HepG2 (cell line): Measurements from ENCODE around the gene FUZ.

ENCODE experiments used
- CTCF ChIP-seq: sonication (generic); formaldehyde crosslinking; IDR thresholded peaks from 2 replicates; pipeline ENCODE4 v1.5.0; 2020; ENCODE audit warnings: mild to moderate bottlenecking, missing genetic modification reagents, moderate library complexity
- ELF4 ChIP-seq: sonication (generic); formaldehyde crosslinking; IDR thresholded peaks from 2 replicates; pipeline ENCODE4 v1.5.0; 2020; ENCODE audit warnings: missing genetic modification reagents, mild to moderate bottlenecking, moderate library complexity, borderline replicate concordance
- GTF2F1 ChIP-seq: fragments of 150-350 bp; IDR thresholded peaks from 2 replicates; pipeline ENCODE4 v1.6.1; 2014; ENCODE audit warnings: low read length
- MXI1 ChIP-seq: IDR thresholded peaks from 3 replicates; pipeline ENCODE4 v1.6.1; 2012; ENCODE audit warnings: low read depth, low read length, inconsistent platforms, borderline replicate concordance
- POLR2AphosphoS5 ChIP-seq: IDR thresholded peaks from 2 replicates; pipeline ENCODE4 v1.6.1; 2012; ENCODE audit warnings: low read depth, low read length
- RAD51 ChIP-seq: fragments of 450-650 bp; IDR thresholded peaks from 2 replicates; pipeline ENCODE4 v1.6.1; 2016; ENCODE audit warnings: borderline replicate concordance
- REST ChIP-seq, 2 experiments: IDR thresholded peaks; 2 replicates each; pipeline ENCODE4 v1.6.1; 2011 to 2012; ENCODE audit warnings: low read length in 2 of 2, borderline replicate concordance in 1 of 2, low read depth in 1 of 2, mild to moderate bottlenecking in 1 of 2, moderate library complexity in 1 of 2
- TAF1 ChIP-seq: sonication (generic); formaldehyde crosslinking; IDR thresholded peaks from 2 replicates; pipeline ENCODE4 v1.4.0; 2020; ENCODE audit warnings: missing genetic modification reagents
- ZNF446 ChIP-seq: sonication (generic); formaldehyde crosslinking; IDR thresholded peaks from 2 replicates; pipeline ENCODE4 v1.5.0; 2020; ENCODE audit warnings: mild to moderate bottlenecking, missing genetic modification reagents
- ZNF570 ChIP-seq: sonication (generic); formaldehyde crosslinking; IDR thresholded peaks from 2 replicates; pipeline ENCODE4 v1.4.0; 2020; ENCODE audit warnings: mild to moderate bottlenecking, missing genetic modification reagents, borderline replicate concordance
- ZNF577 ChIP-seq: sonication (generic); formaldehyde crosslinking; IDR thresholded peaks from 2 replicates; pipeline ENCODE4 v1.4.0; 2020; ENCODE audit warnings: mild to moderate bottlenecking, low read depth, missing genetic modification reagents, borderline replicate concordance
- ZNF660 ChIP-seq: sonication (generic); formaldehyde crosslinking; IDR thresholded peaks from 2 replicates; pipeline ENCODE4 v1.5.1; 2020; ENCODE audit warnings: mild to moderate bottlenecking, low read depth, missing genetic modification reagents, borderline replicate concordance
- ZSCAN29 ChIP-seq: sonication (generic); formaldehyde crosslinking; conservative IDR thresholded peaks from 2 replicates; pipeline ENCODE4 v1.4.0; 2020; ENCODE audit warnings: mild to moderate bottlenecking, missing genetic modification reagents
- TF ChIP-seq, protein P1 (sequence below): sonication (generic); formaldehyde crosslinking; conservative IDR thresholded peaks from 2 replicates; pipeline ENCODE4 v1.4.0; 2020; ENCODE audit warnings: missing genetic modification reagents

- no peak for TF ChIP-seq CTCF
- TF ChIP-seq ELF4: no peak
- no peak for TF ChIP-seq ZNF660 (CRISPR knock-in tag)
- TF ChIP-seq POLR2AphosphoS5: no peak
- no peak for TF ChIP-seq ZNF577 (CRISPR knock-in tag)
- no peak for TF ChIP-seq REST (IDR thresholded peaks at IDR 0.05; ENCODE audit: borderline replicate concordance in 1 of 2, low read depth in 1 of 2, low read length in 2 of 2)
- no peak for TF ChIP-seq ZSCAN29 (CRISPR knock-in tag)
- TF ChIP-seq TAF1 (CRISPR knock-in tag): no peak
- TF ChIP-seq MXI1: no peak
- TF ChIP-seq GTF2F1: no peak
- TF ChIP-seq, protein P1, sequence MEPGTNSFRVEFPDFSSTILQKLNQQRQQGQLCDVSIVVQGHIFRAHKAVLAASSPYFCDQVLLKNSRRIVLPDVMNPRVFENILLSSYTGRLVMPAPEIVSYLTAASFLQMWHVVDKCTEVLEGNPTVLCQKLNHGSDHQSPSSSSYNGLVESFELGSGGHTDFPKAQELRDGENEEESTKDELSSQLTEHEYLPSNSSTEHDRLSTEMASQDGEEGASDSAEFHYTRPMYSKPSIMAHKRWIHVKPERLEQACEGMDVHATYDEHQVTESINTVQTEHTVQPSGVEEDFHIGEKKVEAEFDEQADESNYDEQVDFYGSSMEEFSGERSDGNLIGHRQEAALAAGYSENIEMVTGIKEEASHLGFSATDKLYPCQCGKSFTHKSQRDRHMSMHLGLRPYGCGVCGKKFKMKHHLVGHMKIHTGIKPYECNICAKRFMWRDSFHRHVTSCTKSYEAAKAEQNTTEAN (CRISPR knock-in tag): no peak
- TF ChIP-seq ZNF446 (CRISPR knock-in tag): no peak
- TF ChIP-seq ZNF570 (CRISPR knock-in tag): no peak
- no peak for TF ChIP-seq RAD51
Measured at GRCh38 chr19:49764341-49764740, 48.8 kb downstream of the FUZ start.
